ENCODE measurements around the gene GSTCD.

DNA sequence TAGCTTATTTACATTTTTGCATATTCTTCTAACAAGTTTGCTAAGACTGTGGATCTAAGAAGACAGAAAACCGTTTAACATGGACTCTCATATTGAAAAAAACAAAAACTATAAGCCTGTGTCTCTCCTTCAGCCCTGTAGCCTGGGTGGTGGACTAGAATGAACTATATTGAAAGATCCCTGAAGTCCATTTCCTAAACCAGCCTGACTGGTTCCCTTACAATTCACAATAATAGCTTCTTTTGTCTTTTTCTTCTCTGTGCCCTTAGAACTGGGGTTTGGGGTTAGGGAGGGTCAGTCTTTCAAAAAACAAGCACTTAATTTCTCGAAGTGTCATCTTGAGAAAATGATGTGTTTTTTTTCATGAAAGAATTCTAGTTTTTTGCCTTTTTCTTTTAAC, 59.0 kb downstream of the GSTCD start:
- TF ChIP-seq, protein P1, sequence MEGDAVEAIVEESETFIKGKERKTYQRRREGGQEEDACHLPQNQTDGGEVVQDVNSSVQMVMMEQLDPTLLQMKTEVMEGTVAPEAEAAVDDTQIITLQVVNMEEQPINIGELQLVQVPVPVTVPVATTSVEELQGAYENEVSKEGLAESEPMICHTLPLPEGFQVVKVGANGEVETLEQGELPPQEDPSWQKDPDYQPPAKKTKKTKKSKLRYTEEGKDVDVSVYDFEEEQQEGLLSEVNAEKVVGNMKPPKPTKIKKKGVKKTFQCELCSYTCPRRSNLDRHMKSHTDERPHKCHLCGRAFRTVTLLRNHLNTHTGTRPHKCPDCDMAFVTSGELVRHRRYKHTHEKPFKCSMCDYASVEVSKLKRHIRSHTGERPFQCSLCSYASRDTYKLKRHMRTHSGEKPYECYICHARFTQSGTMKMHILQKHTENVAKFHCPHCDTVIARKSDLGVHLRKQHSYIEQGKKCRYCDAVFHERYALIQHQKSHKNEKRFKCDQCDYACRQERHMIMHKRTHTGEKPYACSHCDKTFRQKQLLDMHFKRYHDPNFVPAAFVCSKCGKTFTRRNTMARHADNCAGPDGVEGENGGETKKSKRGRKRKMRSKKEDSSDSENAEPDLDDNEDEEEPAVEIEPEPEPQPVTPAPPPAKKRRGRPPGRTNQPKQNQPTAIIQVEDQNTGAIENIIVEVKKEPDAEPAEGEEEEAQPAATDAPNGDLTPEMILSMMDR (conservative IDR thresholded peaks at IDR 0.05): no peak
- TF ChIP-seq ZFX (IDR thresholded peaks at IDR 0.05): no peak

All from C4-2B (cell line).